ENCODE measurements around the gene SPOCK2.

- TF ChIP-seq CTCF (IDR thresholded peaks at IDR 0.05 in 4 of 5, conservative IDR thresholded peaks at IDR 0.05 in 1 of 5), result no peak
- TF ChIP-seq POLR2A (IDR thresholded peaks at IDR 0.05), result no peak
Observed at GRCh38 chr10:72016608-72017300, 71.6 kb downstream of the SPOCK2 start.

Data from gastrocnemius medialis (tissue), 4 donors.